ENCODE results near the gene CARNS1. TPM values are rescaled to one million over a fixed set of nuclear protein-coding genes. Genes with fewer than 3 reads are reported as not detected.

Gene CARNS1
- total and polyA plus RNA-seq, 2 of the 8 experiments (the other 6 are each of a cell fraction or from before 2014, with no cell fraction given) = 0.82 to 1.1 TPM

DNA sequence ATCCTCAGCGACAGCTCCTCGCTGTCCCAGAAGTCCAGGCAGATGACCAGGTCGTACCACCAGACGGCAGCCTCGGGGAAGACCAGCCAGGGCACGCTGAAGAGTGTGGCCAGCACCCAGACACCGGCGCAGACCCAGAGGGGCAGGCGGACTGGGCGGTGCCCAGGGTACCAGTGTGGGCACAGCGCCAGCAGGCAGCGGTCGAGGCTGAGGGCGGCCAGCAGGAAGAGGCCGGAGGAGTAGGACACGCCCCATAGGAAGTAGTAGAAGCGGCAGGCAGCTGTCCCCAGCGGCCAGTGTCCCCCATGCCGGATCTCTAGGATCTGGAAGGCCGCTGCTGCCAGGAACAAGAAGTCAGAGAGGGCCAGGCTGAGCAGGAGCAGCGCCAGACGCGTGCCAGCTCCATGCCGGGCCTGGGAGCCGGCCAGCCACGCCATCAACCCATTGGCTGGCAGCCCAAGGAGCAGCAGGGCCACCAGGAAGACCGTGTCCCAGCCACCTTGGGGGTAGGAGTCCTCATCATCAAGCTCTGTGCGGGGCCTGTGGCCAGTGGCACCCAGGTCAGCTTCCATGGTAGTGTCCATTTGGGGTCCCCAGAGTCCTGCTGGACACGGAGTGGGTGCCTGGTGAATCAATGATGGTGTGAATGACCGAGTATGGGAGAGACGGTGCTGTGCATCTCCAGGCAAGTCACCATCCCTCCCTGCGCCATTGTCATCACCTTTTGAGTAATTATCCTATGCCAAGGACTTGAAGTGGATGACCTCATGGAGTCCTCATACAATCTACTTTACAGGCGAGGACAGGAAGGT lies 36.9 kb downstream of the CARNS1 start, which contains the start of gene GPR152:
Gene GPR152 (minus strand): TSS at position 589 of the 812 bp plus-strand sequence. CDS start 5 bp downstream, at position 584.
- no peak within 1 kb of the TSS for H4K91ac ChIP-seq (replicated peaks; ENCODE audit: insufficient read length, low read length)
- no peak within 1 kb of the TSS for H3K4me3 ChIP-seq (ENCODE audit: extremely low read depth in 1 of 4, insufficient read depth in 2 of 4, low read depth in 3 of 4, low read length in 4 of 4)
- H3K4ac ChIP-seq (replicated peaks; ENCODE audit: insufficient read length, low read depth, low read length) = no peak within 1 kb of the TSS
- CTCF ChIA-PET (ENCODE audit: partially characterized antibody) = interaction anchor here (0.8 to 2.1 kb wide), 6 partner anchors 8 to 51 kb away, joined by 3 to 8 read pairs (median 4); partner anchors contain the start of gene PPP1CA
- no peak within 1 kb of the TSS for H3K4me2 ChIP-seq (ENCODE audit: insufficient read depth in 1 of 2, low read depth in 2 of 2, low read length in 2 of 2)
- H3K9me3 ChIP-seq (ENCODE audit: insufficient read depth in 2 of 2, low read depth in 1 of 2, low read length in 1 of 2) = no peaks in the 10 kb centered on the region
- no peak within 1 kb of the TSS; the same call in 1 of the 2 replicates for H2BK5ac ChIP-seq (ENCODE audit: low read depth, low read length)
- no peaks in the 10 kb centered on the region for H3K79me1 ChIP-seq (ENCODE audit: low read depth, low read length)
- H2AK5ac ChIP-seq (ENCODE audit: low read depth, low read length) = no peak within 1 kb of the TSS
- 90% methylated on average over 26 of the region's 33 CpGs; no CpG with 5 or more reads in 1 of the 2 experiments for WGBS, 2 experiments (ENCODE audit: extremely low coverage in 1 of 2, insufficient coverage in 1 of 2, insufficient read length in 1 of 2, insufficient replicate concordance in 2 of 2, low coverage in 1 of 2, low lambda C conversion rate in 2 of 2, missing lambda C conversion rate in 1 of 2)
- no peak within 1 kb of the TSS for H2AFZ ChIP-seq (ENCODE audit: low read length)
- no peak within 1 kb of the TSS for H2BK20ac ChIP-seq (ENCODE audit: low read length)
- no peaks in the 10 kb centered on the region for H4K20me1 ChIP-seq (replicated peaks in 1 of 2; ENCODE audit: control insufficient read depth in 1 of 2, insufficient read depth in 2 of 2, low read length in 2 of 2)
- H3K79me2 ChIP-seq (ENCODE audit: control insufficient read depth in 1 of 2, insufficient read depth in 2 of 2, low read length in 2 of 2) = no peaks in the 10 kb centered on the region
- no peak within 1 kb of the TSS for H3K56ac ChIP-seq (replicated peaks; ENCODE audit: insufficient read length, low read depth, low read length)
- H3K14ac ChIP-seq (ENCODE audit: insufficient read length) = no peak within 1 kb of the TSS
- H3K27ac ChIP-seq (ENCODE audit: low read depth, low read length) = no peak within 1 kb of the TSS
- no peaks in the 10 kb centered on the region for H3K36me3 ChIP-seq (ENCODE audit: control insufficient read depth in 2 of 4, insufficient read depth in 4 of 4, low read length in 3 of 4)
- H2BK12ac ChIP-seq (ENCODE audit: low read depth, low read length) = 0 out of 2 replicates have a peak within 1 kb of the TSS, but pooled peaks have one; percentile 9
- 0 out of 2 replicates have a peak within 1 kb of the TSS, but pooled peaks have one; percentile 46 for H2BK15ac ChIP-seq (ENCODE audit: low read length)
- H2BK120ac ChIP-seq (replicated peaks; ENCODE audit: low read depth, low read length) = no peak within 1 kb of the TSS
- H3K23ac ChIP-seq (ENCODE audit: insufficient read length) = no peak within 1 kb of the TSS
- no peak within 1 kb of the TSS; the same call in 1 of the 2 replicates for H4K8ac ChIP-seq (ENCODE audit: extremely low read depth, insufficient read depth, low read length)
- no peak for DNase-seq (ENCODE audit: low read depth in 1 of 2, low spot score in 2 of 2)
- H3K9ac ChIP-seq (replicated peaks in 1 of 4; ENCODE audit: extremely low read depth in 1 of 4, low read depth in 3 of 4, low read length in 3 of 4) = no peak within 1 kb of the TSS
- H3K18ac ChIP-seq (ENCODE audit: extremely low read depth, low read length) = no peak within 1 kb of the TSS
- POLR2A ChIA-PET (ENCODE audit: partially characterized antibody) = interaction anchor here (1.4 to 2.2 kb wide), 5 partner anchors 12 to 24 kb away, joined by 3 to 15 read pairs (median 8); partner anchors contain the start of genes PTPRCAP and RPS6KB2
- no peaks in the 10 kb centered on the region for H3K23me2 ChIP-seq (ENCODE audit: low read depth, low read length)
- H3K4me1 ChIP-seq (replicated peaks in 1 of 4; ENCODE audit: control insufficient read depth in 3 of 4, insufficient read depth in 4 of 4, low read length in 3 of 4) = no peaks in the 10 kb centered on the region
- no peak within 1 kb of the TSS for H4K5ac ChIP-seq (ENCODE audit: insufficient read length, low read depth, low read length)
- FAIRE-seq = no peak
- no peaks in the 10 kb centered on the region for H3K27me3 ChIP-seq (replicated peaks in 1 of 4; ENCODE audit: control insufficient read depth in 3 of 4, extremely low read depth in 1 of 4, insufficient read depth in 3 of 4, low read length in 3 of 4)
- TF ChIP-seq SP2 (IDR thresholded peaks at IDR 0.05; ENCODE audit: low read length) (no peak), BCL11A (IDR thresholded peaks at IDR 0.05; ENCODE audit: low read depth in 2 of 2, low read length in 2 of 2) (no peak)
